Uterus (tissue), 2 donors: ENCODE results near the gene RHO.

ENCODE experiments used
- POLR2A ChIP-seq, 2 donors: fragments of 450-650 bp; IDR thresholded peaks; one replicate each; pipeline ENCODE4 v1.6.1; 2016; ENCODE audit warnings: antibody characterized with exemption in 2 of 2, mild to moderate bottlenecking in 1 of 2, moderate library complexity in 1 of 2
- TF ChIP-seq, protein P1 (sequence below), 4 experiments: fragments of 200-600 bp in 2 of 4; fragments of 450-650 bp in 2 of 4; sonication (generic) in 2 of 4; IDR thresholded peaks; one replicate each; pipeline ENCODE4 v1.5.1; 2016 to 2019; ENCODE audit warnings: antibody characterized with exemption in 4 of 4, mild to moderate bottlenecking in 2 of 4, moderate library complexity in 1 of 4

GRCh38 chr3:129535075-129535474, 6.6 kb downstream of the RHO start:
- no peak for TF ChIP-seq POLR2A (IDR thresholded peaks at IDR 0.05)
- TF ChIP-seq, protein P1, sequence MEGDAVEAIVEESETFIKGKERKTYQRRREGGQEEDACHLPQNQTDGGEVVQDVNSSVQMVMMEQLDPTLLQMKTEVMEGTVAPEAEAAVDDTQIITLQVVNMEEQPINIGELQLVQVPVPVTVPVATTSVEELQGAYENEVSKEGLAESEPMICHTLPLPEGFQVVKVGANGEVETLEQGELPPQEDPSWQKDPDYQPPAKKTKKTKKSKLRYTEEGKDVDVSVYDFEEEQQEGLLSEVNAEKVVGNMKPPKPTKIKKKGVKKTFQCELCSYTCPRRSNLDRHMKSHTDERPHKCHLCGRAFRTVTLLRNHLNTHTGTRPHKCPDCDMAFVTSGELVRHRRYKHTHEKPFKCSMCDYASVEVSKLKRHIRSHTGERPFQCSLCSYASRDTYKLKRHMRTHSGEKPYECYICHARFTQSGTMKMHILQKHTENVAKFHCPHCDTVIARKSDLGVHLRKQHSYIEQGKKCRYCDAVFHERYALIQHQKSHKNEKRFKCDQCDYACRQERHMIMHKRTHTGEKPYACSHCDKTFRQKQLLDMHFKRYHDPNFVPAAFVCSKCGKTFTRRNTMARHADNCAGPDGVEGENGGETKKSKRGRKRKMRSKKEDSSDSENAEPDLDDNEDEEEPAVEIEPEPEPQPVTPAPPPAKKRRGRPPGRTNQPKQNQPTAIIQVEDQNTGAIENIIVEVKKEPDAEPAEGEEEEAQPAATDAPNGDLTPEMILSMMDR (IDR thresholded peaks at IDR 0.05): no peak
